Fibroblast of skin of abdomen (primary cell): ENCODE results near the gene B9D1.
A peak's percentile ranks its signal among the peaks of the same experiment; 100 is the strongest.

Experiments
- DNase-seq: peaks from one replicate; pipeline ENCODE4 v3.0.0-alpha.2; 2013

Gene B9D1

GRCh38 chr17:19388791-19389785 is 26.6 kb upstream of the B9D1 start:
- DNase-seq = peak; percentile 34

- peak; percentile 90 for DNase-seq
These were observed 25.5 kb upstream of the B9D1 start for GRCh38 chr17:19387921-19388521.

DNA sequence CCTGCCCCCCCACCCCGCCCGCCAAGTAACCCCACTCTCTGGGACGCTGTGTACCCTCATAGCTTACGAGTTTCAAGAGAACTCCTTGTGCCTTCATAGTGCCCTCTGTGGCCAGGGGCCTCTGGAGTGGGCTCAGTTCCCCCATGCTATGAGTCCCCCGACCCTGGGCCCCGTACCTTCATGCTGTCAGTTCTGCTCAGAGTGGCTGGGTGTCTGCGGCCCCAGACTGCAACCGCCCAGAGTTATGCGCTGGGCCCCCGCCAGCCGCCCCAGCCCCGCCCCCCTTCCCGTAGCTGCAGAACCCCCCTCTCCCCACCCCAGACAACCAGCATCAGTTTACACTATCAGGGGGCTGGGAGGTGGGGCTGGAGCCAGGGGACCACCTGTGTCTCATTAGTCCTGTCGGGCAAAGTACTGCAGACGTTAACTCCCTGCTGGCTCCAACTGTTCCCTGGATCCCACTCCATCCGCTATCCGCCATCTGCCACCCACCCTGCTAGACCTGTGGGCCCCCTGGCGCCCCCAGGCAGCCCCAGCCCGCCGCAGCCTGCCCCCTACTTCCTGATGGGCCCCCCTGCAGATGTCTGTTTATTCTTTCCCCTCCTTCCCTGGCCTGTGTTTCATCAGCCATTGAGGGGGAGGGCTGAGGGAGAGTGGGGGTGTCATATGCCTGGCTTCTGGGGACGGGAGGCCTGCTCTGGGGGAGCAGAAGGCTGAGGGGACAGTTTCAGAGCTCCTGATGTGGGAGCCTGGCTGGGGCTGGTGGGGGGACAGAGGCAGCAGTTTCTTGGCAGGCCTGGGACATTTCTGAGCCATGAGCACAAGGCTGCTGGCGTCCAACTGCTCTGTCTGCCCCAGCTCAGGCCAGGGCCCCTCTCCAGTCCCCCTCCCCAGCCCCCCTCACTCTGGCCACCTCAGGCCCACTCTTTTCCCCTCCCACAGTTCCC is 24.7 kb upstream of the B9D1 start, which contains the start of gene MFAP4:
Gene MFAP4 (minus strand): TSS at position 217 of the 947 bp plus-strand sequence. CDS start 35 bp downstream, at position 182.
- DNase-seq = peak; percentile 99

DNA sequence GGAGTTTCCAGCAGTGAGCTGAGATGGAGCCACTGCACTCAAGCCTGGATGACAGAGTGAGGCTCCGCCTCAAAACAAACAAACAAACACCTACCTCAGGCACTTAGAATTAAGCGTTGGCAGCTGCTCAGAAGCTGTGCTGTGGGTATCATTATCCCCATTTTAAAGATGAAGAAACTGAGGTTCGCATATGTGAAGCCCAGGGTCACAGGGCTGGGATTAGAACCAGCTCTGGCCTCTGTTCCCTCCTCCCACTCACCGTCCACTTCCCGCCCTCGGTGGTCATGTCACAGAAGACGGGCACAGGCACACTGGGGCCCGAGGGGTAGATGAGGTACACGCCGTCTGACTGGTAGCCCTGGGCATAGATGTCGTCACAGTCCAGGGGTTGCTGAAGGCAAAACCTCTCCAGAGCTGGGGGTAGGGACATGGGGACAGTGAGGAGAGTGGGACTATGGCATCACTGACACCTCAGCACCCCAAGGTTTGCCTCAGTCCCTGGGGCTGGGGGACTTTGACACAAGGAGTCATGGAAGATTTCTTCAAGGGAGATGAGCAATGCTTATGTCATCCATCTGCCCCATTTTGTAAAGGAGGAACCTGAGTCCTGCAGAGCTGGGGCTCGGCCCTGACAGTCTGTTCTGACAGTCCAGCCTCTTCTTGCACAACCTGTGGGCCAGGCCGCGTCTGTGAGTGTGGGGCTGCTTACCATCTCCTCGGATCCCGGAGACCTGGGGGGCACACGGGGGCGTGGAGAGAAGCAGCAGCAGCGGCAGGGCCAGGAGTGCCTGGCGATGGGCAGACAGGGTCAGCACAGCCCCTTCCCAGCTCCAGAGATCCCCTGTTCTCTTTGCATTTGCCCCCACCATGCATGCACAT is 23.8 kb upstream of the B9D1 start:
- DNase-seq = peak; percentile 86

DNA sequence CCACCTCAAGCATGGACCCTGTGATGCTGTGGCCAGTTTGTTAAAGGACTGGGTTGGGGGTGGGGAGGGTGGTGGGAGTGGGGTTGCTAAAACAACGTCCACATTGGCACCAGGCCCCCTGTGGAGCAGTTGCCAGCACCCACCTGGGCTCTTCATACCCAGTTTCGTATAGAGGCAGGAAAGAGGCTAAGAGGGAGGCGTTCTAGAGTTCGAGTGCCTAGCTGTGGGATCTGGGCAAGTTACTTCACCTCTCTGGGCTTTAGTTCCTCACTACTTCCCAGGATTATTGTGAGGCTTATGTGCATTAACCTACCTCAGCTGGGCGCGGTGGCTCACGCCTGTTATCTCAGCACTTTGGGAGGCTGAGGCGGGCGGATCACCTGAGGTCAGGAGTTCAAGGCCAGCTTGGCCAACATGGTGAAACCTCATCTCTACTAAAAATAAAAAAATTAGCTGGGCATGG is 23.0 kb upstream of the B9D1 start:
- no peak for DNase-seq

GRCh38 chr17:19384723-19385391 is 22.3 kb upstream of the B9D1 start:
- DNase-seq = peak; percentile 94

- DNase-seq = peak; percentile 42
These were observed 21.4 kb upstream of the B9D1 start for GRCh38 chr17:19383681-19384470.

GRCh38 chr17:19382531-19383444 is 20.3 kb upstream of the B9D1 start:
- no peak for DNase-seq

DNA sequence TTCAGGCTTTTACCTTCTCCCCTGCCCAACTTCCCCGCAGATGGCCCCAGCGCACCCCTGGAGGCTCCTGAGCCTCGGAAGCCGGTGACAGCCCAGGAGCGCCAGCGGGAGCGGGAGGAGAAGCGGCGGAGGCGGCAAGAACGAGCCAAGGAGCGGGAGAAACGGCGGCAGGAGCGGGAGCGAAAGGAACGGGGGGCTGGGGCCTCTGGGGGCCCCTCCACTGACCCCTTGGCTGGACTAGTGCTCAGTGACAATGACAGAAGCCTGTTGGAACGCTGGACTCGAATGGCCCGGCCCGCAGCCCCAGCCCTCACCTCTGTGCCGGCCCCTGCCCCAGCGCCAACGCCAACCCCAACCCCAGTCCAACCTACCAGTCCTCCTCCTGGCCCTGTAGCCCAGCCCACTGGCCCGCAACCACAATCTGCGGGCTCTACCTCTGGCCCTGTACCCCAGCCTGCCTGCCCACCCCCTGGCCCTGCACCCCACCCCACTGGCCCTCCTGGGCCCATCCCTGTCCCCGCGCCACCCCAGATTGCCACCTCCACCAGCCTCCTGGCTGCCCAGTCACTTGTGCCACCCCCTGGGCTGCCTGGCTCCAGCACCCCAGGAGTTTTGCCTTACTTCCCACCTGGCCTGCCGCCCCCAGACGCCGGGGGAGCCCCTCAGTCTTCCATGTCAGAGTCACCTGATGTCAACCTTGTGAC is 19.4 kb upstream of the B9D1 start:
- no peak for DNase-seq

- no peak for DNase-seq
These were observed 18.8 kb upstream of the B9D1 start for GRCh38 chr17:19381361-19381740.

- DNase-seq = no peak
These were observed 18.2 kb upstream of the B9D1 start for GRCh38 chr17:19380481-19381301.

GRCh38 chr17:19379361-19380065 is 17.0 kb upstream of the B9D1 start:
- no peak for DNase-seq

- no peak for DNase-seq
These were observed 16.2 kb upstream of the B9D1 start, which contains the start of gene MAPK7 for GRCh38 chr17:19378416-19379360. MAPK7 (plus strand) TSS chr17:19378498; CDS start chr17:19378901, 403 bp downstream.

DNA sequence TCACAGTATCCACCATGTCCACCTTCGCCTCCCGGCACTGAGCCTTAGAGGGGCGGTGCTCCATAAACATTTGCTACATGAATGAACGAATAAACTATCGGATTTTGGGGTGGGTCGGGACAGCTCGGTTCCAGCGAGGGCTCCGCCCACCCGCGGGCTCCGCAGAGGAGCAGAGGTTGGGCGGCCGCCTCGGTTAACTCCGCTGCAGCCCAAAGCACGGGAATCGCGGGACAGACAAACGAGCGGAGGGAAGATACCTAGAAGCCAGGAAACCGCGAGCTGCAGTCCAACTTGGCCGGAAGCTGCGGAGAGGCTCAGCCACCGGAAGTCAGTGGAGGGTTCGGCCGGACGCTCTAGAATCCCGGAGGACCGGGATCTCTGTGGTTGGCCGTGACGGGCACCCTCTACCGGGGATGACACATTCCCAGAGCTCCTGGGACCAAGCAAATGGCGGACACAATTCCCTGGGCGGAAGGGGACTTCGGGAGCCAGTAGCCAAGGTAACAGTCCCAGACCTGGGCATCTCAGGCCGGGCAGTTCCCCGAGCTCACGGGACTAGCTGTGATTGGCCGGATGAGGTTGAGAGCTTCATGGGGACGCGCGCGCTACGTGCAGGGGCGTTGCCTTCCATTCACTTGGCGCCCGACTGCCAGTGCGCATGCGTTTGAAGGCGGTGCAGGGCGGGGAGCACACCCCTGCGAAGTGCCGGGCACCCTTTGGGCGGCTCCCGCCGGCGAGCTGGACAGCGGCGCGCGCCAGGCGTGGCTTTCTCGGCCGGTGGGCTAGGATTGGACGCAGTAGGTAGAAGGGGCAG is 15.3 kb upstream of the B9D1 start:
- DNase-seq = peak; percentile 99
